ENCODE results near the gene SNAP25. TPM values are rescaled to one million over a fixed set of nuclear protein-coding genes. Genes with fewer than 3 reads are reported as not detected.

The SNAP25 gene
- total and polyA plus RNA-seq, 2 donors (not counting 1 experiment from before 2014, with no cell fraction given), result 0.27 TPM; not detected in 1

DNA sequence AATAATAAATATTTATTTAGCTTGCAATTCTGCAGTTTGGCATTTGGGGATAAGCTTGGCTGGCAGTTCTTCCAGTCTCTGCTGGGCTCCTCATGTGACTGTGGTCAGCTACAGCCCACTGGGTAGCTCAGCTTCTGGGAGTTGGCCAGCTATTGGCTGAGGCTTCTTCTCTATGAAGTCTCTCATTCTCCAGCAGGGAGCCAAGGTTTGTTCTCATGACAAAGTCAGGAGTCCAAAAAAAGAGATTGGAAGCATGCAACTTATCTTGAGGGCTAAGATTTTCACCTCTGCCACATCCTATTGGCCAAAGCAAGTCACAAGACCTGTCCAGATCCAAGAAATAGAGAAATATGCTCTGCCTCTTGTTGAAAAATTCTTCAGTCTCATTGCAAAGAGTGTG lies 94.6 kb downstream of the SNAP25 start:
- H3K27me3 ChIP-seq (replicated peaks in 1 of 4; ENCODE audit: control extremely low read depth in 1 of 4, control insufficient read depth in 3 of 4, insufficient read depth in 4 of 4, low read length in 3 of 4), result peaks cover 0 to 5% (median 1%) of the 10 kb centered on the region in 4 experiments
- CTCF ChIA-PET, result no interaction called here
- H3K9ac ChIP-seq (ENCODE audit: low read length), result no peak overlapping the region
- H2AFZ ChIP-seq (ENCODE audit: insufficient read depth, low read depth, low read length, poor library complexity, severe bottlenecking), result no peak overlapping the region
- H3K36me3 ChIP-seq (replicated peaks in 1 of 2; ENCODE audit: control extremely low read depth in 1 of 2, control insufficient read depth in 1 of 2, extremely low read depth in 1 of 2, insufficient read depth in 2 of 2, low read length in 1 of 2), result no peaks in the 10 kb centered on the region
- Mint-ChIP-seq H3K4me3 (no peak overlapping the region), H3K9me3 (ENCODE audit: insufficient read depth) (peaks cover 4% of the 10 kb centered on the region), H3K27me3 (peaks cover 14% of the 10 kb centered on the region), H3K27ac (no peak overlapping the region), H3K4me1 (no peaks in the 10 kb centered on the region)
- ATAC-seq (ENCODE audit: low read depth) (no peak), DNase-seq (no peak)
- peaks cover 0 to 3% (median 3%) of the 10 kb centered on the region in 3 donors for H3K9me3 ChIP-seq (ENCODE audit: control extremely low read depth in 1 of 3, control insufficient read depth in 2 of 3, insufficient read depth in 1 of 3, low read length in 2 of 3)
- H3K79me2 ChIP-seq (ENCODE audit: control insufficient read depth, insufficient read depth, low read length), result no peaks in the 10 kb centered on the region
- H3K4me3 ChIP-seq (ENCODE audit: control extremely low read depth in 1 of 5, extremely low read depth in 1 of 5, insufficient read depth in 1 of 5, low read depth in 2 of 5, low read length in 4 of 5), result no peak overlapping the region
- H3K4me2 ChIP-seq (replicated peaks; ENCODE audit: low read depth, low read length, poor library complexity, severe bottlenecking), result no peak overlapping the region
- H3K4me1 ChIP-seq (ENCODE audit: control insufficient read depth in 2 of 2, insufficient read depth in 2 of 2, low read length in 2 of 2), result no peaks in the 10 kb centered on the region
- no peaks in the 10 kb centered on the region for H4K20me1 ChIP-seq (ENCODE audit: control insufficient read depth, insufficient read depth, low read length, poor library complexity, severe bottlenecking)
- POLR2A ChIA-PET, result no interaction called here
- no peak overlapping the region for H3K27ac ChIP-seq (ENCODE audit: low read length in 2 of 2)
- TF ChIP-seq, protein P1, sequence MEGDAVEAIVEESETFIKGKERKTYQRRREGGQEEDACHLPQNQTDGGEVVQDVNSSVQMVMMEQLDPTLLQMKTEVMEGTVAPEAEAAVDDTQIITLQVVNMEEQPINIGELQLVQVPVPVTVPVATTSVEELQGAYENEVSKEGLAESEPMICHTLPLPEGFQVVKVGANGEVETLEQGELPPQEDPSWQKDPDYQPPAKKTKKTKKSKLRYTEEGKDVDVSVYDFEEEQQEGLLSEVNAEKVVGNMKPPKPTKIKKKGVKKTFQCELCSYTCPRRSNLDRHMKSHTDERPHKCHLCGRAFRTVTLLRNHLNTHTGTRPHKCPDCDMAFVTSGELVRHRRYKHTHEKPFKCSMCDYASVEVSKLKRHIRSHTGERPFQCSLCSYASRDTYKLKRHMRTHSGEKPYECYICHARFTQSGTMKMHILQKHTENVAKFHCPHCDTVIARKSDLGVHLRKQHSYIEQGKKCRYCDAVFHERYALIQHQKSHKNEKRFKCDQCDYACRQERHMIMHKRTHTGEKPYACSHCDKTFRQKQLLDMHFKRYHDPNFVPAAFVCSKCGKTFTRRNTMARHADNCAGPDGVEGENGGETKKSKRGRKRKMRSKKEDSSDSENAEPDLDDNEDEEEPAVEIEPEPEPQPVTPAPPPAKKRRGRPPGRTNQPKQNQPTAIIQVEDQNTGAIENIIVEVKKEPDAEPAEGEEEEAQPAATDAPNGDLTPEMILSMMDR (IDR thresholded peaks at IDR 0.05), result no peak
- TF ChIP-seq EZH2 (IDR thresholded peaks at IDR 0.05; ENCODE audit: borderline replicate concordance, insufficient read depth, low read depth, low read length, poor library complexity, severe bottlenecking), result no peak
- intact Hi-C loops (cut with micrococcal nuclease), result no loop called here

DNA sequence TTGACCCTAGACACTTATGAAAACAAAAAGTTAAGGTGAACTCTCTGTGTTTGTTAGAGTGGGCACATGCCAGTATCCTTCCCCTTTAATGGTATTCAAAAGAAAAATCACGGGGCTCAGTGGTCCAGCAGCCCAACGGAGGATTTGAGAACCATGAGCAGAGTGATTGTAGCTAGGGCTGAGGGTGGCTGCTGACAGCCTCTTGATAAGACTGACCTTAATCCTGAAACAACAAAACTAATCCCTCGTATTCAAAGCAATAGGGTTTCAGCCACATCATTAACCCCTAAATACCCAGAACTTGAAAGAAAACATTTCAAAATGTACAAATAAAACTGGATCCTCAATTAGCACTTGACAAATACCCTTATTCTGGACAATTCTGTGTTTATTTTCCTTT lies 95.1 kb downstream of the SNAP25 start:
- no peak overlapping the region for H2AFZ ChIP-seq (ENCODE audit: insufficient read depth, low read depth, low read length, poor library complexity, severe bottlenecking)
- no peak overlapping the region for H3K4me3 ChIP-seq (ENCODE audit: control extremely low read depth in 1 of 5, extremely low read depth in 1 of 5, insufficient read depth in 1 of 5, low read depth in 2 of 5, low read length in 4 of 5)
- H3K9ac ChIP-seq (ENCODE audit: low read length), result no peak overlapping the region
- H3K36me3 ChIP-seq (replicated peaks in 1 of 2; ENCODE audit: control extremely low read depth in 1 of 2, control insufficient read depth in 1 of 2, extremely low read depth in 1 of 2, insufficient read depth in 2 of 2, low read length in 1 of 2), result no peaks in the 10 kb centered on the region
- no peaks in the 10 kb centered on the region for H3K79me2 ChIP-seq (ENCODE audit: control insufficient read depth, insufficient read depth, low read length)
- DNase-seq (no peak), ATAC-seq (ENCODE audit: low read depth) (no peak)
- POLR2A ChIA-PET, result no interaction called here
- H3K9me3 Mint-ChIP-seq (ENCODE audit: insufficient read depth), result peaks cover 4% of the 10 kb centered on the region
- TF ChIP-seq, protein P1 (IDR thresholded peaks at IDR 0.05), result no peak
- TF ChIP-seq EZH2 (IDR thresholded peaks at IDR 0.05; ENCODE audit: borderline replicate concordance, insufficient read depth, low read depth, low read length, poor library complexity, severe bottlenecking), result no peak
- peaks cover 0 to 3% (median 3%) of the 10 kb centered on the region in 3 donors for H3K9me3 ChIP-seq (ENCODE audit: control extremely low read depth in 1 of 3, control insufficient read depth in 2 of 3, insufficient read depth in 1 of 3, low read length in 2 of 3)
- H3K27ac Mint-ChIP-seq, result no peak overlapping the region
- no peaks in the 10 kb centered on the region for H4K20me1 ChIP-seq (ENCODE audit: control insufficient read depth, insufficient read depth, low read length, poor library complexity, severe bottlenecking)
- H3K27ac ChIP-seq (ENCODE audit: low read length in 2 of 2), result no peak overlapping the region
- no peak overlapping the region for H3K4me2 ChIP-seq (replicated peaks; ENCODE audit: low read depth, low read length, poor library complexity, severe bottlenecking)
- no peaks in the 10 kb centered on the region for H3K4me1 Mint-ChIP-seq
- 71% methylated on average over 1 of the region's 3 CpGs for WGBS (ENCODE audit: insufficient coverage)
- H3K27me3 ChIP-seq (replicated peaks in 1 of 4; ENCODE audit: control extremely low read depth in 1 of 4, control insufficient read depth in 3 of 4, insufficient read depth in 4 of 4, low read length in 3 of 4), result peaks cover 0 to 5% (median 1%) of the 10 kb centered on the region in 4 experiments
- H3K4me3 Mint-ChIP-seq, result no peak overlapping the region
- CTCF ChIA-PET, result no interaction called here
- no peaks in the 10 kb centered on the region for H3K4me1 ChIP-seq (ENCODE audit: control insufficient read depth in 2 of 2, insufficient read depth in 2 of 2, low read length in 2 of 2)
- peaks cover 12% of the 10 kb centered on the region for H3K27me3 Mint-ChIP-seq
- intact Hi-C loops (cut with micrococcal nuclease), result no loop called here

Data from B cell (primary cell).